HCT116 (cell line): ENCODE results near the gene BCHE. TPM values are rescaled to one million over a fixed set of nuclear protein-coding genes. Genes with fewer than 3 reads are reported as not detected.

ENCODE experiments used
- ATAC-seq: fragments of 200-7000 bp; cut with Tn5 transposase; 2 replicates; pipeline ENCODE4 v1.9.1; 2020; ENCODE audit warnings: mild to moderate bottlenecking, moderate library complexity
- BruUV-seq: library from RNA; stranded (reverse); fragments of 400-500 nt; replicated peaks from 2 replicates; lab custom pipeline; 2021; lab: Mats Ljungman, UMichigan
- CTCF ChIA-PET: fragments of 300-600 bp; sonication (Branson Sonifier 250); formaldehyde crosslinking; loops from one replicate; lab custom pipeline; 2021; ENCODE audit warnings: antibody characterized with exemption; lab: Charles Lee
- POLR2A ChIA-PET: fragments of 300-600, 350-600 bp; sonication (Branson Sonifier 250); formaldehyde crosslinking; loops from one replicate; lab custom pipeline; 2021; ENCODE audit warnings: antibody characterized with exemption; lab: Charles Lee
- RAD21 ChIA-PET, 2 experiments: fragments of 300-600 bp; sonication (Branson Sonifier 250); formaldehyde crosslinking; loops; one replicate each; lab custom pipeline; 2023; ENCODE audit warnings: low total read pairs in 2 of 2; ENCODE audit not compliant: uncharacterized antibody in 2 of 2, unreplicated experiment in 2 of 2, low non-redundant PET in 1 of 2; lab: Charles Lee
- DNase-seq: peaks from one replicate; pipeline ENCODE4 v3.0.0-alpha.2; 2010; ENCODE audit warnings: low read depth, low spot score
- H2AFZ ChIP-seq: fragments of 200-600 bp; shearing (Covaris generic), sonication (generic); 2 replicates; pipeline ENCODE4 v1.6.1; 2017; ENCODE audit warnings: low read depth, mixed run types, mixed read lengths, antibody characterized with exemption, low read length; ENCODE audit not compliant: poor library complexity, severe bottlenecking
- H3K27ac ChIP-seq: 2 replicates; pipeline ENCODE4 v1.5.1; 2012; ENCODE audit warnings: low read depth, low read length
- H3K27me3 ChIP-seq: fragments of 200-600 bp; sonication (generic); 2 replicates; pipeline ENCODE4 v1.6.1; 2016; ENCODE audit warnings: mixed run types, low read length, mixed read lengths; ENCODE audit not compliant: insufficient read depth
- H3K36me3 ChIP-seq, 2 experiments: fragments of 200-500 bp in 1 of 2; fragments of 200-600 bp in 1 of 2; sonication (Bioruptor generic) in 1 of 2; sonication (generic) in 1 of 2; 2 replicates each; pipeline versions ENCODE4 v1.5.1 to v1.6.1; 2014 to 2016; ENCODE audit warnings: low read length in 2 of 2, inconsistent platforms in 1 of 2, mixed read lengths in 1 of 2, mixed run types in 1 of 2; ENCODE audit not compliant: insufficient read depth in 2 of 2, control insufficient read depth in 1 of 2
- H3K4me1 ChIP-seq, 2 experiments: fragments of 200-600 bp in 1 of 2; sonication (generic) in 1 of 2; 2 replicates each; pipeline versions ENCODE4 v1.5.1 to v1.6.1; 2012 to 2017; ENCODE audit warnings: low read length in 2 of 2, inconsistent platforms in 1 of 2, mild to moderate bottlenecking in 1 of 2, mixed read lengths in 1 of 2, mixed run types in 1 of 2, moderate library complexity in 1 of 2; ENCODE audit not compliant: insufficient read depth in 2 of 2, control insufficient read depth in 1 of 2
- H3K4me2 ChIP-seq: fragments of 200-600 bp; sonication (generic); 2 replicates; pipeline ENCODE4 v1.6.1; 2017; ENCODE audit warnings: mixed run types, low read length, mixed read lengths
- H3K4me3 ChIP-seq, 2 experiments: fragments of 200-600 bp in 1 of 2; sonication (generic) in 1 of 2; replicated peaks in 1 of 2; 2 replicates each; pipeline ENCODE4 v1.5.1; 2011 to 2016; ENCODE audit warnings: low read length in 2 of 2, control low read depth in 1 of 2, low read depth in 1 of 2, mild to moderate bottlenecking in 1 of 2, mixed read lengths in 1 of 2, mixed run types in 1 of 2
- H3K79me2 ChIP-seq: fragments of 200-600 bp; sonication (generic); 2 replicates; pipeline ENCODE4 v1.6.1; 2017; ENCODE audit warnings: mild to moderate bottlenecking, mixed run types, low read length, moderate library complexity, mixed read lengths; ENCODE audit not compliant: insufficient read depth
- H3K9ac ChIP-seq: fragments of 200-600 bp; sonication (generic); 2 replicates; pipeline ENCODE4 v1.6.1; 2016; ENCODE audit warnings: low read length, mixed read lengths
- H3K9me2 ChIP-seq: fragments of 200-600 bp; sonication (generic), shearing (Covaris generic); 2 replicates; pipeline ENCODE4 v1.6.1; 2017; ENCODE audit warnings: mixed run types, mild to moderate bottlenecking, moderate library complexity; ENCODE audit not compliant: insufficient read depth
- H3K9me3 ChIP-seq, 2 experiments: fragments of 200-500 bp in 1 of 2; fragments of 200-600 bp in 1 of 2; sonication (Bioruptor generic) in 1 of 2; sonication (generic) in 1 of 2; 2 replicates each; pipeline ENCODE4 v1.6.1; 2014 to 2017; ENCODE audit warnings: low read length in 2 of 2, mixed read lengths in 2 of 2, inconsistent platforms in 1 of 2, low read depth in 1 of 2, mild to moderate bottlenecking in 1 of 2, mixed run types in 1 of 2, moderate library complexity in 1 of 2; ENCODE audit not compliant: control insufficient read depth in 1 of 2, insufficient read depth in 1 of 2
- H4K20me1 ChIP-seq: fragments of 200-600 bp; sonication (generic), shearing (Covaris generic); 2 replicates; pipeline ENCODE4 v1.6.1; 2017; ENCODE audit warnings: mixed run types, mild to moderate bottlenecking, moderate library complexity; ENCODE audit not compliant: insufficient read depth
- EZH2phosphoT487 ChIP-seq: fragments of 200-600 bp; IDR thresholded peaks from 2 replicates; pipeline ENCODE4 v1.6.1; 2018; ENCODE audit warnings: antibody characterized with exemption, borderline replicate concordance
- SIN3A ChIP-seq: IDR thresholded peaks from 2 replicates; pipeline ENCODE4 v1.6.1; 2012; ENCODE audit warnings: low read depth
- intact Hi-C: fragments of 100-400 bp; cut with micrococcal nuclease; formaldehyde crosslinking; loops from 2 replicates; pipeline ENCODE4 v1.10.0; 2022
- total RNA-seq: library from RNA; stranded (reverse); gene quantifications from one replicate; pipeline ENCODE4 v1.2.1, GENCODE V29; 2021; ENCODE audit not compliant: unreplicated experiment
- TF ChIP-seq, protein P1 (sequence below): IDR thresholded peaks from 2 replicates; pipeline ENCODE4 v1.6.1; 2011; ENCODE audit warnings: mild to moderate bottlenecking, low read length, moderate library complexity; ENCODE audit not compliant: insufficient replicate concordance; ENCODE audit errors: extremely low read depth
- TF ChIP-seq, protein P2 (sequence below), 3 experiments: fragments of 200-600 bp in 1 of 3; sonication (generic) in 1 of 3; IDR thresholded peaks in 2 of 3; conservative IDR thresholded peaks in 1 of 3; 2 replicates each; pipeline ENCODE4 v1.5.1; 2012 to 2017; ENCODE audit warnings: low read depth in 2 of 3, low read length in 2 of 3, antibody characterized with exemption in 1 of 3, borderline replicate concordance in 1 of 3, control low read depth in 1 of 3, mild to moderate bottlenecking in 1 of 3, mixed read lengths in 1 of 3, mixed run types in 1 of 3, moderate library complexity in 1 of 3; ENCODE audit not compliant: insufficient read depth in 1 of 3

BCHE gene
- total RNA-seq, 1 experiment from 2014 or later, result not detected

DNA sequence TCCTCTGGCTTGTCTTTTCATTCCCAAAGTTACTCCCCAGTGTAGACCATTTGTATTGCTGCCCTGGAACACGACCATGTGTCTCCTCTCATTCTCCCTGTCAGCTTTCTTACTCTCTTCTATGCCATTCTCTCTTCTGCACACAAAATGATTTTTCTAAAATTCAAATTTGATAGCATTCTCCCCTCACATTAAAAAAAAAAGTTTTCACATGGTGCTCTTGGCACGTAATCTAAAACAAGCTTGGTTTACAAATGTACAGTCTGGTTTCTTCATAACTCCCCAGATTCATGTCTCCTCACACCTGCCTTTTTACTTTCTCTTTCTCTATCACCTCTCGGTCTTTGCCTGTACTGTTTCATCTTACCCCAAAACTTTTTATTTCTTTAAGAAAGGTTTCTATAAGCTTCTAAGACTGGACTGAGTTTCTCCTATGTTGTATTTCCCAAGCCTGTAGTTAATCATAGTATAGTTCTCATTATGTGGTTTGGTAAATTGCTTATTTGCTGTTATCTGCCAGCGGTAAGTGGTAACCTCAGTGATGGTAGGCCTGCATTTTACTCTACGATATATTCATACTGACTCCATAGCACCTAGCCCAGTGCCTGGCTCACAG, 31.2 kb downstream of the BCHE start:
- Histone ChIP-seq H3K9me3 (no peaks in the 10 kb centered on the region), H3K79me2 (no peaks in the 10 kb centered on the region)
- TF ChIP-seq, protein P1, sequence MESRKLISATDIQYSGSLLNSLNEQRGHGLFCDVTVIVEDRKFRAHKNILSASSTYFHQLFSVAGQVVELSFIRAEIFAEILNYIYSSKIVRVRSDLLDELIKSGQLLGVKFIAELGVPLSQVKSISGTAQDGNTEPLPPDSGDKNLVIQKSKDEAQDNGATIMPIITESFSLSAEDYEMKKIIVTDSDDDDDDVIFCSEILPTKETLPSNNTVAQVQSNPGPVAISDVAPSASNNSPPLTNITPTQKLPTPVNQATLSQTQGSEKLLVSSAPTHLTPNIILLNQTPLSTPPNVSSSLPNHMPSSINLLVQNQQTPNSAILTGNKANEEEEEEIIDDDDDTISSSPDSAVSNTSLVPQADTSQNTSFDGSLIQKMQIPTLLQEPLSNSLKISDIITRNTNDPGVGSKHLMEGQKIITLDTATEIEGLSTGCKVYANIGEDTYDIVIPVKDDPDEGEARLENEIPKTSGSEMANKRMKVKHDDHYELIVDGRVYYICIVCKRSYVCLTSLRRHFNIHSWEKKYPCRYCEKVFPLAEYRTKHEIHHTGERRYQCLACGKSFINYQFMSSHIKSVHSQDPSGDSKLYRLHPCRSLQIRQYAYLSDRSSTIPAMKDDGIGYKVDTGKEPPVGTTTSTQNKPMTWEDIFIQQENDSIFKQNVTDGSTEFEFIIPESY, result no peak
- TF ChIP-seq EZH2phosphoT487 (no peak), SIN3A (no peak)
- TF ChIP-seq, protein P2, sequence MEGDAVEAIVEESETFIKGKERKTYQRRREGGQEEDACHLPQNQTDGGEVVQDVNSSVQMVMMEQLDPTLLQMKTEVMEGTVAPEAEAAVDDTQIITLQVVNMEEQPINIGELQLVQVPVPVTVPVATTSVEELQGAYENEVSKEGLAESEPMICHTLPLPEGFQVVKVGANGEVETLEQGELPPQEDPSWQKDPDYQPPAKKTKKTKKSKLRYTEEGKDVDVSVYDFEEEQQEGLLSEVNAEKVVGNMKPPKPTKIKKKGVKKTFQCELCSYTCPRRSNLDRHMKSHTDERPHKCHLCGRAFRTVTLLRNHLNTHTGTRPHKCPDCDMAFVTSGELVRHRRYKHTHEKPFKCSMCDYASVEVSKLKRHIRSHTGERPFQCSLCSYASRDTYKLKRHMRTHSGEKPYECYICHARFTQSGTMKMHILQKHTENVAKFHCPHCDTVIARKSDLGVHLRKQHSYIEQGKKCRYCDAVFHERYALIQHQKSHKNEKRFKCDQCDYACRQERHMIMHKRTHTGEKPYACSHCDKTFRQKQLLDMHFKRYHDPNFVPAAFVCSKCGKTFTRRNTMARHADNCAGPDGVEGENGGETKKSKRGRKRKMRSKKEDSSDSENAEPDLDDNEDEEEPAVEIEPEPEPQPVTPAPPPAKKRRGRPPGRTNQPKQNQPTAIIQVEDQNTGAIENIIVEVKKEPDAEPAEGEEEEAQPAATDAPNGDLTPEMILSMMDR (IDR thresholded peaks at IDR 0.05 in 2 of 3, conservative IDR thresholded peaks at IDR 0.05 in 1 of 3; ENCODE audit: borderline replicate concordance in 1 of 3, insufficient read depth in 1 of 3, low read depth in 2 of 3, low read length in 2 of 3), result no peak
- TF ChIP-seq, all 23 proteins: peak for 0
- Histone ChIP-seq H3K4me2 (no peak overlapping the region), H3K27me3 (no peaks in the 10 kb centered on the region), H2AFZ (no peak overlapping the region), H3K4me3 (no peak overlapping the region), H3K9ac (no peak overlapping the region), H4K20me1 (no peaks in the 10 kb centered on the region), H3K27ac (no peak overlapping the region), H3K9me2 (no peaks in the 10 kb centered on the region), H3K36me3 (no peaks in the 10 kb centered on the region), H3K4me1 (no peaks in the 10 kb centered on the region)
- ATAC-seq (no peak), DNase-seq (no peak)
- BruUV-seq, result no TSS peak
- ChIA-PET POLR2A (no interaction called here), RAD21 (no interaction called here), CTCF (no interaction called here)
- intact Hi-C loops, result no loop called here
